ENCODE data around the gene NRCAM.
"Not testable (repeated sequence)": the region's sequence is repeated elsewhere in the genome, so short reads cannot be mapped to it uniquely, and the experiment has no call there.

The NRCAM gene

GRCh38 chr7:108301387-108301786, 154.8 kb downstream of the NRCAM start:
- no peak for DNase-seq

- DNase-seq: no peak
Measured at GRCh38 chr7:108299251-108299973, 156.8 kb downstream of the NRCAM start.

GRCh38 chr7:108296911-108297310, 159.3 kb downstream of the NRCAM start:
- DNase-seq: no peak

- no peak for DNase-seq
Measured at GRCh38 chr7:108294595-108294994, 161.6 kb downstream of the NRCAM start.

GRCh38 chr7:108293149-108293612, 163.1 kb downstream of the NRCAM start:
- DNase-seq: no peak

GRCh38 chr7:108292541-108292940, 163.7 kb downstream of the NRCAM start:
- DNase-seq: no peak

GRCh38 chr7:108291791-108292440, 164.3 kb downstream of the NRCAM start:
- no peak for DNase-seq

- no peak for DNase-seq
Measured at GRCh38 chr7:108291152-108291508, 165.1 kb downstream of the NRCAM start.

GRCh38 chr7:108290459-108291151, 165.6 kb downstream of the NRCAM start:
- no peak for DNase-seq

- DNase-seq: no peak
Measured at GRCh38 chr7:108289852-108290251, 166.4 kb downstream of the NRCAM start.

GRCh38 chr7:108287857-108288256, 168.4 kb downstream of the NRCAM start:
- DNase-seq: no peak

GRCh38 chr7:108286290-108286904, 169.8 kb downstream of the NRCAM start:
- DNase-seq: no peak

GRCh38 chr7:108285778-108286177, 170.5 kb downstream of the NRCAM start:
- no peak for DNase-seq

GRCh38 chr7:108285003-108285368, 171.2 kb downstream of the NRCAM start:
- DNase-seq: no peak

- no peak for DNase-seq
Measured at GRCh38 chr7:108284349-108285002, 171.8 kb downstream of the NRCAM start.

- no peak for DNase-seq
Measured at GRCh38 chr7:108283252-108283651, 173.0 kb downstream of the NRCAM start.

- no peak for DNase-seq
Measured at GRCh38 chr7:108282427-108282996, 173.7 kb downstream of the NRCAM start.

- DNase-seq: no peak
Measured at GRCh38 chr7:108280136-108280535, 176.1 kb downstream of the NRCAM start.

- DNase-seq: no peak
Measured at GRCh38 chr7:108278776-108279175, 177.5 kb downstream of the NRCAM start.

GRCh38 chr7:108278281-108278680, 178.0 kb downstream of the NRCAM start:
- no peak for DNase-seq

- not testable (repeated sequence) for DNase-seq
Measured at GRCh38 chr7:108274447-108274846, 181.8 kb downstream of the NRCAM start.

- DNase-seq: not testable (repeated sequence)
Measured at GRCh38 chr7:108272891-108273290, 183.3 kb downstream of the NRCAM start.
